Prostate gland (tissue), 2 donors: ENCODE measurements around the gene CGB5.

Experiments
- CTCF ChIP-seq, 4 experiments: fragments of 200-600 bp in 2 of 4; fragments of 450-650 bp in 2 of 4; sonication (generic) in 2 of 4; IDR thresholded peaks; 1 replicate in 3 of 4; 2 replicates in 1 of 4; pipeline ENCODE4 v1.5.1; 2016 to 2019; ENCODE audit warnings: antibody characterized with exemption in 4 of 4, mild to moderate bottlenecking in 2 of 4, moderate library complexity in 2 of 4
- POLR2A ChIP-seq: fragments of 450-650 bp; IDR thresholded peaks from one replicate; pipeline ENCODE4 v1.6.1; 2016; ENCODE audit warnings: antibody characterized with exemption, mild to moderate bottlenecking
- POLR2AphosphoS5 ChIP-seq: sonication (generic); formaldehyde crosslinking; IDR thresholded peaks from one replicate; pipeline ENCODE4 v1.6.1; 2017; ENCODE audit warnings: antibody characterized with exemption

- no peak for TF ChIP-seq CTCF (IDR thresholded peaks at IDR 0.05)
- TF ChIP-seq POLR2AphosphoS5 = no peak
- TF ChIP-seq POLR2A = no peak
Measured at GRCh38 chr19:49086296-49086695, 42.6 kb downstream of the CGB5 start.
